GM19239 (cell line): Measurements from ENCODE around the gene DACH1.

Source experiments
- DNase-seq: peaks from one replicate; pipeline ENCODE4 v3.0.0; 2011; ENCODE audit warnings: low spot score; ENCODE audit not compliant: insufficient read length
- FAIRE-seq: peaks from 2 replicates; lab custom pipeline; 2011; peaks lifted over from hg19 to GRCh38; lab: Jason Lieb, UNC

Gene DACH1

GRCh38 chr13:71603255-71603654, 263.7 kb downstream of the DACH1 start:
- no peak for DNase-seq
- no peak for FAIRE-seq

- DNase-seq (no peak), FAIRE-seq (no peak)
Measured at GRCh38 chr13:71602344-71602743, 264.7 kb downstream of the DACH1 start.

GRCh38 chr13:71597150-71597549, 269.9 kb downstream of the DACH1 start:
- no peak for FAIRE-seq
- no peak for DNase-seq

GRCh38 chr13:71596116-71596515, 270.9 kb downstream of the DACH1 start:
- no peak for DNase-seq
- no peak for FAIRE-seq

GRCh38 chr13:71593566-71593965, 273.4 kb downstream of the DACH1 start:
- FAIRE-seq (no peak), DNase-seq (no peak)

- FAIRE-seq (no peak), DNase-seq (no peak)
Measured at GRCh38 chr13:71591374-71591773, 275.6 kb downstream of the DACH1 start.

GRCh38 chr13:71590654-71591148, 276.3 kb downstream of the DACH1 start:
- no peak for FAIRE-seq

GRCh38 chr13:71589032-71589431, 278.0 kb downstream of the DACH1 start:
- DNase-seq, result no peak
- no peak for FAIRE-seq

More at GRCh38 chr13:71590654-71591148, 276.3 kb downstream of the DACH1 start:
- no peak for DNase-seq

- FAIRE-seq (no peak), DNase-seq (no peak)
Measured at GRCh38 chr13:71587817-71588216, 279.2 kb downstream of the DACH1 start.

- DNase-seq (no peak), FAIRE-seq (no peak)
Measured at GRCh38 chr13:71587193-71587592, 279.8 kb downstream of the DACH1 start.

GRCh38 chr13:71583581-71583980, 283.4 kb downstream of the DACH1 start:
- FAIRE-seq (no peak), DNase-seq (no peak)

GRCh38 chr13:71580614-71581013, 286.4 kb downstream of the DACH1 start:
- no peak for FAIRE-seq
- DNase-seq, result no peak

- FAIRE-seq, result no peak
- no peak for DNase-seq
Measured at GRCh38 chr13:71578048-71578447, 289.0 kb downstream of the DACH1 start.

GRCh38 chr13:71577127-71577526, 289.9 kb downstream of the DACH1 start:
- no peak for DNase-seq

GRCh38 chr13:71576571-71576970, 290.4 kb downstream of the DACH1 start:
- DNase-seq, result no peak
- no peak for FAIRE-seq

More at GRCh38 chr13:71577127-71577526, 289.9 kb downstream of the DACH1 start:
- FAIRE-seq, result no peak

- FAIRE-seq (no peak), DNase-seq (no peak)
Measured at GRCh38 chr13:71546881-71547280, 320.1 kb downstream of the DACH1 start.

- FAIRE-seq (no peak), DNase-seq (no peak)
Measured at GRCh38 chr13:71540098-71540497, 326.9 kb downstream of the DACH1 start.

- FAIRE-seq (no peak), DNase-seq (no peak)
Measured at GRCh38 chr13:71536201-71536600, 330.8 kb downstream of the DACH1 start.

GRCh38 chr13:71524613-71525304, 342.2 kb downstream of the DACH1 start:
- DNase-seq, result no peak
- FAIRE-seq, result no peak

GRCh38 chr13:71524245-71524612, 342.8 kb downstream of the DACH1 start:
- DNase-seq, result no peak
- no peak for FAIRE-seq

- FAIRE-seq (no peak), DNase-seq (no peak)
Measured at GRCh38 chr13:71522941-71523526, 344.0 kb downstream of the DACH1 start.

- DNase-seq (no peak), FAIRE-seq (no peak)
Measured at GRCh38 chr13:71517004-71517403, 350.0 kb downstream of the DACH1 start.
